Neural cell (in vitro differentiated cells): ENCODE data around the gene SHF. TPM values are rescaled to one million over a fixed set of nuclear protein-coding genes. Genes with fewer than 3 reads are reported as not detected.

Experiments
- H2AFZ ChIP-seq: fragments of 200-600, 300-800 bp; sonication (generic), shearing (Covaris generic); 2 replicates; pipeline ENCODE4 v1.6.0; 2014; ENCODE audit warnings: low read depth, mild to moderate bottlenecking, antibody characterized with exemption, low read length, moderate library complexity
- H3F3A ChIP-seq: fragments of 200-600 bp; shearing (Covaris generic); 2 replicates; pipeline ENCODE4 v1.6.1; 2016; ENCODE audit warnings: mild to moderate bottlenecking, moderate library complexity, mixed read lengths, antibody characterized with exemption, low read length; ENCODE audit not compliant: insufficient read depth, poor library complexity, severe bottlenecking
- H3K27ac ChIP-seq: fragments of 200-600, 300-800 bp; sonication (generic), shearing (Covaris generic); 2 replicates; pipeline ENCODE4 v1.5.1; 2014; ENCODE audit warnings: mild to moderate bottlenecking, low read length, moderate library complexity
- H3K27me3 ChIP-seq: fragments of 300-800, 200-600 bp; sonication (generic), shearing (Covaris generic); 2 replicates; pipeline ENCODE4 v1.6.0; 2014; ENCODE audit warnings: mild to moderate bottlenecking, low read depth, low read length, moderate library complexity; ENCODE audit not compliant: insufficient read depth
- H3K36me3 ChIP-seq: fragments of 300-800, 200-600 bp; sonication (generic), shearing (Covaris generic); 2 replicates; pipeline ENCODE4 v1.5.1; 2014; ENCODE audit warnings: mild to moderate bottlenecking, antibody characterized with exemption, low read length, moderate library complexity; ENCODE audit not compliant: insufficient read depth
- H3K4me2 ChIP-seq: fragments of 300-800, 200-600 bp; sonication (generic), shearing (Covaris generic); 2 replicates; pipeline ENCODE4 v1.6.0; 2014; ENCODE audit warnings: mild to moderate bottlenecking, low read length
- H3K4me3 ChIP-seq: fragments of 300-800, 200-600 bp; sonication (generic), shearing (Covaris generic); 2 replicates; pipeline ENCODE4 v1.5.1; 2014; ENCODE audit warnings: mild to moderate bottlenecking, low read length, moderate library complexity
- H3K79me2 ChIP-seq: fragments of 200-600 bp; shearing (Covaris generic); replicated peaks from 2 replicates; pipeline ENCODE4 v1.6.0; 2014; ENCODE audit warnings: mild to moderate bottlenecking, low read length, moderate library complexity; ENCODE audit not compliant: insufficient read depth
- H3K9ac ChIP-seq: fragments of 300-800, 200-600 bp; sonication (generic), shearing (Covaris generic); 2 replicates; pipeline ENCODE4 v1.6.1; 2016; ENCODE audit warnings: mild to moderate bottlenecking, low read length, mixed read lengths
- H3K9me2 ChIP-seq: fragments of 200-600 bp; shearing (Covaris generic); 2 replicates; pipeline ENCODE4 v1.6.1; 2016; ENCODE audit warnings: mild to moderate bottlenecking, low read length, mixed read lengths; ENCODE audit not compliant: insufficient read depth
- H3K9me3 ChIP-seq: fragments of 200-600, 300-800 bp; sonication (generic), shearing (Covaris generic); 2 replicates; pipeline ENCODE4 v1.6.1; 2016; ENCODE audit warnings: mild to moderate bottlenecking, mixed run types, low read length, moderate library complexity, mixed read lengths
- H4K20me1 ChIP-seq: fragments of 200-600 bp; shearing (Covaris generic); 2 replicates; pipeline ENCODE4 v1.6.1; 2016; ENCODE audit warnings: mild to moderate bottlenecking, mixed run types; ENCODE audit not compliant: insufficient read depth
- CTCF ChIP-seq: fragments of 450-650 bp; IDR thresholded peaks from 2 replicates; pipeline ENCODE4 v1.5.1; 2014; ENCODE audit warnings: antibody characterized with exemption, mild to moderate bottlenecking, moderate library complexity; ENCODE audit not compliant: poor library complexity, severe bottlenecking
- EP300 ChIP-seq: fragments of 450-650 bp; conservative IDR thresholded peaks from 2 replicates; pipeline ENCODE4 v1.6.1; 2014; ENCODE audit warnings: antibody characterized with exemption, mild to moderate bottlenecking, moderate library complexity; ENCODE audit not compliant: poor library complexity, severe bottlenecking
- EZH2 ChIP-seq: fragments of 200-600, 300-800 bp; shearing (Covaris generic), sonication (generic); IDR thresholded peaks from 2 replicates; pipeline ENCODE4 v1.6.1; 2014; ENCODE audit warnings: antibody characterized with exemption, low read length, borderline replicate concordance, mild to moderate bottlenecking; ENCODE audit not compliant: insufficient read depth, poor library complexity, severe bottlenecking
- MXI1 ChIP-seq: fragments of 450-650 bp; conservative IDR thresholded peaks from 2 replicates; pipeline ENCODE4 v1.6.1; 2014; ENCODE audit warnings: antibody characterized with exemption, mild to moderate bottlenecking; ENCODE audit not compliant: poor library complexity, severe bottlenecking
- POLR2AphosphoS5 ChIP-seq: IDR thresholded peaks from 2 replicates; pipeline ENCODE4 v1.6.1; 2012
- RAD21 ChIP-seq: fragments of 450-650 bp; conservative IDR thresholded peaks from 2 replicates; pipeline ENCODE4 v1.6.1; 2014; ENCODE audit warnings: antibody characterized with exemption, mild to moderate bottlenecking, moderate library complexity
- SMC3 ChIP-seq: fragments of 450-650 bp; conservative IDR thresholded peaks from 2 replicates; pipeline ENCODE4 v1.6.1; 2014; ENCODE audit warnings: antibody characterized with exemption, mild to moderate bottlenecking, moderate library complexity; ENCODE audit not compliant: poor library complexity
- TAF1 ChIP-seq: IDR thresholded peaks from 2 replicates; pipeline ENCODE4 v1.6.1; 2012; ENCODE audit warnings: low read depth
- polyA plus RNA-seq: library from polyadenylated mRNA; depleted of rRNA; stranded (reverse); fragments of >200 nt; gene quantifications from 2 replicates; pipeline ENCODE4 v1.2.3, GENCODE V29; 2014
- TF ChIP-seq, protein P1 (sequence below): IDR thresholded peaks from 2 replicates; pipeline ENCODE4 v1.6.1; 2012; ENCODE audit warnings: borderline replicate concordance

SHF gene
- polyA plus RNA-seq, 1 donor from 2014 or later = 41.5 TPM

DNA sequence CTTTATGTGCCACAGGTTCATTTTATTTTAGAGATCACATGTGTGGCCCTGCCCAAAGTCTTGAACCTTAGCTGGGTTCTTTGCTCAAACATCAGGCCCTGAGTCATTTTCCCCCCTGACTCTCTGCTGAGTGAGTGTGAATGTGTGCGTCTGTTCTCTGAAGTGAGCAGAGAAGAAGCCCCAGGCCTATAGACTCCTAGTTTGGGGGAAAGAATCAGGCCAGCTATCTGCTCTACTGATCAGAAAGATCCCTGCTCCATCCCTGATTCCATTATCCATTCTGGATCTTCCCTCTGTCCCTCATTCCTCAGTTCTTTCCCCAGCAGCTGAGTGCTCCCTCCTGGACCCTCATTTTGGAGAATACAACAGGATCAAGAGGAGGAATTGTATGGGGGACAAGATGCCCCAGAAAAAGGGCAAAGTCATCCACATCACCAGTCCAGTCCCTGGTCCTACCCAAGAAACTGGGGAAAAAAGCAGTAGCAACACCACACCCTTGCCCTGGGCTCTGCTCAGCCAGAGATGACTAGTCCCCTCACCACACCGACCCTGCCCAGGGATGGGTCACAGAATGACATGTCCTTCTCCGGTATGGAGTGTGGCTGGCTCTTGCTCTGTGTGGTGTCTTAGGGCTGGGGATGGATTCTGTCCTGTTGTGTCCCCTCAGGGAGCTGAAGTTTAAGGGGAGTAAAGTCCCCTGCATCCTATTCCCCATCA, 54.8 kb downstream of the SHF start:
- H3K79me2 ChIP-seq = no peaks in the 10 kb centered on the region
- H4K20me1 ChIP-seq = no peaks in the 10 kb centered on the region
- H3K4me2 ChIP-seq = no peak overlapping the region
- H3K27ac ChIP-seq = no peak overlapping the region
- TF ChIP-seq TAF1 (no peak), SMC3 (no peak), EZH2 (no peak), POLR2AphosphoS5 (no peak), RAD21 (no peak), EP300 (no peak), CTCF (no peak), MXI1 (no peak)
- TF ChIP-seq, protein P1, sequence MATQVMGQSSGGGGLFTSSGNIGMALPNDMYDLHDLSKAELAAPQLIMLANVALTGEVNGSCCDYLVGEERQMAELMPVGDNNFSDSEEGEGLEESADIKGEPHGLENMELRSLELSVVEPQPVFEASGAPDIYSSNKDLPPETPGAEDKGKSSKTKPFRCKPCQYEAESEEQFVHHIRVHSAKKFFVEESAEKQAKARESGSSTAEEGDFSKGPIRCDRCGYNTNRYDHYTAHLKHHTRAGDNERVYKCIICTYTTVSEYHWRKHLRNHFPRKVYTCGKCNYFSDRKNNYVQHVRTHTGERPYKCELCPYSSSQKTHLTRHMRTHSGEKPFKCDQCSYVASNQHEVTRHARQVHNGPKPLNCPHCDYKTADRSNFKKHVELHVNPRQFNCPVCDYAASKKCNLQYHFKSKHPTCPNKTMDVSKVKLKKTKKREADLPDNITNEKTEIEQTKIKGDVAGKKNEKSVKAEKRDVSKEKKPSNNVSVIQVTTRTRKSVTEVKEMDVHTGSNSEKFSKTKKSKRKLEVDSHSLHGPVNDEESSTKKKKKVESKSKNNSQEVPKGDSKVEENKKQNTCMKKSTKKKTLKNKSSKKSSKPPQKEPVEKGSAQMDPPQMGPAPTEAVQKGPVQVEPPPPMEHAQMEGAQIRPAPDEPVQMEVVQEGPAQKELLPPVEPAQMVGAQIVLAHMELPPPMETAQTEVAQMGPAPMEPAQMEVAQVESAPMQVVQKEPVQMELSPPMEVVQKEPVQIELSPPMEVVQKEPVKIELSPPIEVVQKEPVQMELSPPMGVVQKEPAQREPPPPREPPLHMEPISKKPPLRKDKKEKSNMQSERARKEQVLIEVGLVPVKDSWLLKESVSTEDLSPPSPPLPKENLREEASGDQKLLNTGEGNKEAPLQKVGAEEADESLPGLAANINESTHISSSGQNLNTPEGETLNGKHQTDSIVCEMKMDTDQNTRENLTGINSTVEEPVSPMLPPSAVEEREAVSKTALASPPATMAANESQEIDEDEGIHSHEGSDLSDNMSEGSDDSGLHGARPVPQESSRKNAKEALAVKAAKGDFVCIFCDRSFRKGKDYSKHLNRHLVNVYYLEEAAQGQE = no peak
- H2AFZ ChIP-seq = no peak overlapping the region
- H3K27me3 ChIP-seq = peaks cover 85% of the 10 kb centered on the region
- H3K36me3 ChIP-seq = no peaks in the 10 kb centered on the region
- no peaks in the 10 kb centered on the region for H3K9me3 ChIP-seq
- no peaks in the 10 kb centered on the region for H3F3A ChIP-seq
- no peak overlapping the region for H3K4me3 ChIP-seq
- no peak overlapping the region for H3K9ac ChIP-seq
- H3K9me2 ChIP-seq = no peaks in the 10 kb centered on the region

DNA sequence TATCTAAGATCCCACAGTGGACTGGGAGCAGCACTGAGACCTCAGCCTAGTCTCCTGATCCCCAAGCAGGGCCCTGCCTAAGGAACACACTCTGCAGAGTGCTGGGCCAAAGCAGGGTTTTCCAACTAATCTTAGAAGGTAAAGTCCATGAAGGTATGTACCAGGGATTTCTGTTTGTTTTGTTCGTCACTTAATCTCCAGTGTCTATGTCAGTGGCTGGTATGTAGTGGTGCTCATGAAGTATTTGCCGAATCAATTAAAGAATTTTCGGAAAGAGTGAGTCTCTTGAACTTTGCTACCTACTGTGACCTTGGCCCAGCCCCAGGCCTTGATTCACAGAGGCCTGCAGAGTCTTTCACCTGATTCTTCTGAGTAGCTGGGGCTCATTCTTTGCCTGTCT, 56.3 kb downstream of the SHF start:
- Histone ChIP-seq H3K4me3 (no peak overlapping the region), H3K27ac (no peak overlapping the region), H3F3A (no peaks in the 10 kb centered on the region), H3K4me2 (no peak overlapping the region), H3K36me3 (no peaks in the 10 kb centered on the region), H3K9ac (no peak overlapping the region), H3K9me3 (no peaks in the 10 kb centered on the region), H2AFZ (no peak overlapping the region), H3K27me3 (peaks cover 95% of the 10 kb centered on the region), H3K9me2 (no peaks in the 10 kb centered on the region), H3K79me2 (no peaks in the 10 kb centered on the region), H4K20me1 (no peaks in the 10 kb centered on the region)
- TF ChIP-seq, protein P1 = no peak
- no peak for TF ChIP-seq MXI1
- no peak for TF ChIP-seq POLR2AphosphoS5
- no peak for TF ChIP-seq TAF1
- TF ChIP-seq CTCF = no peak
- no peak for TF ChIP-seq EP300
- no peak for TF ChIP-seq SMC3
- no peak for TF ChIP-seq RAD21
- no peak for TF ChIP-seq EZH2
